Hematopoietic multipotent progenitor cell treated with erythropoietin and hydrocortisone succinate and interleukin-3 and kit ligand, for 6 days (in vitro differentiated cells): ENCODE measurements around the gene GRM7.

ENCODE experiments used
- DNase-seq: peaks from one replicate; pipeline ENCODE4 v3.0.0-alpha.2; 2015

Gene GRM7

DNA sequence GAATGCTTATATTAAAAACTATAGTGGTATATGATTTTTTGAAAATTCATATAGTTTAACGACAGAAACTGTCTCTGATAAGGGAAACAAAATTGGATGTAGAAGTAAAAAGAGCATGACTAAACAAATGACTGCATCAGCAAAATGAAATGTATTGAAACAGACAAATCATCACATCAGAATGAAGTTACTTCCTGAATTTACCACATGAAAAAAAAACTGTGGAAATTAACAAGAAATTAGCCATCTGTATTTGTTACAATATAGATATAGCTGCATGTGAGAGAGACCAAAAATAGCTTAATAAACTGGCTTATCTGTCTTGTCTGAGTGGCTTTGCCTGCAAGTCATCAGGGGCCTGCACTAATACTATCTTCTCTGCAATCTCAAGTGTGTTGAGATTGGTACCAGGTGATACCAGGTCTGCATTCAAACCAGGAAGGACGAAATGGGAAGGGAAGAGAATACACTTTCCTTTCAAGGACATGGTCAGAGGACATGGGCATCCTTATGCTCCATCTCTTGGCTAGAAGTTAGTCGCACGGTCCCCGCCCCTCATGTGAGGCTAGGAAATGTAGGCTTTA is 388.7 kb downstream of the GRM7 start:
- no peak for DNase-seq

DNA sequence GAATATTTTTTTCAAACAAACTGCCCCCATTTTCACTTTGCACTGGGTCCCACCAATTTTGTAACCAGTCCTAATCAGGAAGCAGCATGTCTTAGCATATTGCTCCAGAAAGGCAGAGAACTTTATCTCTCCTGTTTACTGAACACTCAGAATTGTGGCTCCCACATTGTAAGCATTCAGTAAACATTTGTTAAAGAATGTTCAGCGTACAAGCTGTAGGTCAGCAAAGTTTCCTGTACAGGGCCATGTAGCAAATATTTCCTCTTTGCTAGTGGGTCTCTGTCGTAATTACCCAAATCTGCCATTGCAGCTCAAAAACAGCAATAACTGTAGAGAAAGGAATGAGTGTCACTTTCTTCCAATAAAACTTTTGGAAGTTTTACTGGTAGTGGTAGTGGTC is 393.3 kb downstream of the GRM7 start:
- DNase-seq = no peak

DNA sequence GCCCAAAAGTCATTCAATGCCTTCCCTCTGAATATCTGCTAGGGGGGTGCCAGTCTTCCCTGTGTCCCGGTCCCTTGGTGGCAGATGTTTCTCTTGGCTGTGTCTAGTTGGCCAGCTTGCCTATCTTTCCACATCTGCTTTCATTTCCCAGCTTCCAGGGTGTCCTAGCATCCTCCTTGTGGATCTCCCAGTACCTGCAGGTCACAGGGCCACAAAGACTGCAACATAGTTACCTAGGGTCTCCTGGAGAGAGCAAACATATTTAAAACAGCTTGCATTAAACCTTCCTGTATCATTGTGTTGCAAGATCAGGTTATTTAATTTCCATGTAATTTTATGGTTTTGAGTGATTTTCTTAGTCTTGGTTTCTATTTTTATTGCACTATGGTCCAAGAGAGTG is 400.1 kb downstream of the GRM7 start:
- no peak for DNase-seq

DNA sequence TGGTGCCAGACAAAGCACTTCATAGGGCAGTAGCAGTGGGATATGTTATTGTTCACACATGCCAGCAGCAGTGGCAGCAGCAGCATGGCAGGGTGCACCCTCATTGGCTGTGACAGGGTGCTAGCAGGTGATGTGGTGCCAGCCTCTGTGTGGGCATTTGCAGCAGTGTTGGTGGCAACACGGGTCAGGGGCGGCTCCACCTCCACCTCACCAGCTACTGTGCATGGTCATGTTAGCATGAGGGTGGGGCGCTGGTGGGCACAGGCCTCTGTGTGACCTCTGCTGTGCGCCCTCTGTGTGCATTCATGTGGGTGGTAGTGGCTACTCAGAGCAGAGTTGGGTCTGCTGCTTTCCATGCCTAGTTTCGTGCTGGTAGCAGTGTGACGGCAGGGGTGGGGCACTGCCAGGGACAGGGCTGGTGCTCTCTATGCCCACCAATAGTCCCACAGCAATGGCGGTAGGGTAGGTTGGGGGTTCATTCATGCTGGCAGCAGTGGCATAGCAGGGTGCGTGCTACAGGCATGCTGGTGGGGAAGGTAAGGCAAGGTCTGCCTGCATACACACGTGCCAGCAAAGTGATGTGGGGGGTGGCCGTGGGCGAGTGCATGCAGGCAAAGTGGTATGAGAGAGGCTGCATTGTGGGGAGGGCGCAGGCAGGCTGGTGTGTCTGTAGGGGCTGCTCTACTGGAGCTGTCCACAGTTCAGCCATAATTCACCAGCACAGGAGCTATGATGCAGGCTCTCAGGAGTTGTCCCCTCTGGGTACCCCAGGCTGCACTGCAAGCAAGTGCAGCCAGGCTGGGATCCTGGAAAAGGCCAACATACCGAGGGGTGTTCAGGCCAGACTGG is 402.7 kb downstream of the GRM7 start:
- DNase-seq = no peak

DNA sequence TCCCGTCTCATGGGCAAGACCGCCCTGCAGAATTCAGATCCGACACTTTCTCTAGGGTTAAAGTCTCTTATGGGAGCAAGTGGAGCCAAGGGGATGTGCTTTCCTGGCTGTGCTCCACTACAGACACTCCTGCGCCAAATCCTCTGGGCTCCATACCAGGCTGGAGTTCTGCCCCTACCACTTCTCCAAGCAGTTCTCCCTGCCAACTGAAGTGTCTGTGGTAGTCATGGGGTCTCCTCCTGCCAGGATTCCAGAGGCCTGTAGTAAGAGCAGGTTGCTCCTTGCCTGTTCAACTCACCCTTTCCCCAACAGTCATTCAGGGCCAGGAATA is 403.2 kb downstream of the GRM7 start:
- DNase-seq = no peak

DNA sequence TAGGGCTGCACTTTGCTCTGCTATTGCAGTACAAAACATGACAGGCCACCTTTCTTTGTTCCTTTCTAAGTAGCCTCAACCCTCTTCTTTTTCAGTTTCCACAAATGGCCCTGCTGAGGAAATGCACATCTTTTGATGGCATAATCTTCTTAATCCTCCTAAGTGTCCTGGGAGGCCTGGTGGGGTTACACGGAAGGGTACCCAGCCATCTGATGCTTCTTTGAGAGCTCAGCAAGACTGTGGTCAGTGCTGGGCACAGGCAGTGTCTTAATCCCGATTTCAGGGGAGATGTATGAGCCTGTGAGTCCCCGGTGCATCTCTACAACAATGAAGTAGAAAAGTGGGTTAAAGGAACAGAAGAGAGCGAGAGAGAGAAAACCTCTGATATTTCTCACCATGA is 404.8 kb downstream of the GRM7 start:
- DNase-seq = no peak

DNA sequence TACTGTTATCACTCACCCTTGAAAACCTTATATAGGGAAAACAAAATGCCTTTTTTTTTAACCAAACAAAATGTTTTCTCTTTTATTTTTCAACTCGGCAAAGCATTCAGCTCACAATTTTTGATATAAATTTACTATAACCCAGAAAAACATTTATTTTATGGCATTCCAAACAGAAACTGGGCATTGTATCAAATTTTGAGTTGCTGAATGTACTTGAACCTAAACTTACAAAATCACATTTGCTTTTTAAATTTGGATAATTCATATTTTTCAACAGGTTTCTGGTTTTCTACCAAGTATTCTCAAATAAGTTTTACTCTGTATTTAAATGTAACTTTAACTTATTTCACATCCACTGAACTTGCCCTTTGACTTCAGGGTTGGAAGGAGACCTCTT is 405.6 kb downstream of the GRM7 start:
- DNase-seq = no peak

DNA sequence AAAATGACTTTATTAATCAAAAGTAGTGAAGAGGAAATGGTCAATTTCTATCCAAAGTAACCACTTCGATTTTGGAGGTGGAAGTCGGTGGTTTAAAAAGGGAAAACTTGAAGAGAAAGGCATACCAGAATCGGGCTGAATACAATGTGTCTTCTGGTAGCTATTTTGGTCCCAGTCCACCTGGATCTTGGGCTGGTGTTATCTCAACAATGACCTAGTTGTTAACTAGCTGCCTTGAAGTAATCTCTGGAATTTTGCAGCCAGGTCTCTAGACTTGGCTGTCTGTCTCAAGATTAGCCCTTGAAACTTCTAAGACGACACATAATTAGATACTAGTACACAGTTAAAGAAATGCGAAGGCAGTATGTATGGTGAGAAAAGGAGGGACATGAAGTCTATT is 409.8 kb downstream of the GRM7 start:
- no peak for DNase-seq

DNA sequence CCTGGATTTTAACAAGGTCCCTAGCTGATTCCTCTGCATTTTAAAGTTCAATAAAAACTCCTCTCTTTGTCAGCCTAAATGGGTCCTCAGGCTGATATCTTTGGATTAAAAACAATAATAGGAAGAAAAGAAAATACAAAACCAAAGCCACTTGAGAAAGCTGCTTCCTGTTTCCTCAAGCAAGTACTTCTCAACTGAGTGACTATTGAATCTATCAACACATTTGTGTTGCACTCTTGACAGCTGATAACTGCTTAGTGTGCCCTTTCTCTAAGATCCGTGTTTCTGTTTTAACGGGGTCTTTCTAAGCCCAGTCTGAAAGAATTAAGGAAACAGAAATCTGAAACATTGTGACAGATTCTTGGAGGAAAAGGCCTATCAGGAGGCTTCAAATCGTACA is 410.7 kb downstream of the GRM7 start:
- no peak for DNase-seq

DNA sequence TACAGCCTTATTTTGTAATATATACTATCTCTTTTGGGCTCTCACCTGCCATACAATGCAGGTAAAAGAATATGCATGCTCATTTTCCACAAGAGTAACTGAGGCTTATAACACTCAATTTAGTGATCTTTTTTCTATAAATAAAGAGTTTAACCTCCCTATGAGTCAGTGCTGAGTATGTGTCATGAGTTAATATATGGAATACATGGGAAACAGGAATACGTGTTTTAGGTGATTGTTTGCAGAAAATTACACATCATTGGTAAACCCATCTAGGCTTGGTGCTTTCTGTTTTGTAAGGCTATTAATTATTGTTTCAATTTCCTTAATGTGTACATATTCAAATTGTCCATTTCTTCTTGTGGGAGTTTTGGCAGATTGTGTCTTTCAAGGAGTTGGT is 411.3 kb downstream of the GRM7 start:
- no peak for DNase-seq

DNA sequence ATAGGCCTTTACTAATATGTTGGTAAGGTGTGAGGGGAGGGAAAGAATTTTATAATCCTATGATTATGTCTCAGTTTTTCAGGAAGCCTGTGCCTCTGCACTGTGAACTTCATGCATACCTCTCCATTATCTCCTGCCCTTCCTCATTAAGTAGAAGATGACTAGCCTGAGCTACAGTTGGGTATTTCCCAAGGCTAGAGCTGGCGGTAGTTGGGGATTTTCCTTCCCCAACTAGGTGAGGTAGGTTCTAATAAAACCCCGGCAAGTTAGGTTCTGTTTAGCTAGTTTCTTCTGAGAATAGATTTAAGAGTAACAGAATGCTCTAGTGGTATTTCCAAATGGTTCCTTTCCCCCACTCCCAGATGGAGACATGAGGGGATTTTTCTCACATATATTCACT is 414.5 kb downstream of the GRM7 start:
- DNase-seq = no peak

DNA sequence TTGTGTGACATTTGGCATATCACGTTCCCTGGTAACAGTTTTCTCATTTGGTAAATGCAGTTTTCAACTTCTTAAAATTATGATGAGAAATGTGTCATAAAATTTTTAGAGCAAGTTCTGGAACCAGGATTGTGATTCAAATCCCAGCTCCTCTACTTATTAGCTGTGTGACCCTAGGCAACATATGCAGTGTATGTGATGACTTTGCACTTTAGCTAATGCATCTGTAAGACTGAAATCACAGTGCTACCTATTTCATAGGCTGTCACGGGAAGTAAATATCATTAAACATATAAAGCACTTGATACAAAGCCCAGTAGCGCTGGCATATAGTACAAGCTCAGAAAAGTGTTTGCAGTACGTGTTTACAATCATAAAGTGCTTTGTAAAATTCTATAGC is 419.4 kb downstream of the GRM7 start:
- no peak for DNase-seq

DNA sequence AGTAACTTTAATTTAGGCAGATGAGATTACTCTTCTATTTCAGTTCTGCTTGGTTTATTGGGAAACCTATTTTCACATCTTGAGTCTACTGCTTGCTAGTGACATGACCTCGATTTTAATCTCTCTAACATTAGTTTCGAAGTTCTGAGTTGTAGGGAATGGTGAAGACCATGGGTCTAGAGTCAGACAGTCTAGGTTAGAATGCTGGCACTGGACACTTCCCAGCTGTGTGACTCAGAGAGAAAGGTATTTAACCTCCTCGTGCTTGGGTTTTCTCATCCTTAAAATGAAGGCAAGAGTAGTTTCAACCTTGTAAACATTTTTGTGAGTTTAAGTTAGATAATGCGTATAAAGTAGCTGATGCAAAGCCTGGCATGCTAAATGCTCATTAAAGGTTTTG is 422.1 kb downstream of the GRM7 start:
- no peak for DNase-seq

DNA sequence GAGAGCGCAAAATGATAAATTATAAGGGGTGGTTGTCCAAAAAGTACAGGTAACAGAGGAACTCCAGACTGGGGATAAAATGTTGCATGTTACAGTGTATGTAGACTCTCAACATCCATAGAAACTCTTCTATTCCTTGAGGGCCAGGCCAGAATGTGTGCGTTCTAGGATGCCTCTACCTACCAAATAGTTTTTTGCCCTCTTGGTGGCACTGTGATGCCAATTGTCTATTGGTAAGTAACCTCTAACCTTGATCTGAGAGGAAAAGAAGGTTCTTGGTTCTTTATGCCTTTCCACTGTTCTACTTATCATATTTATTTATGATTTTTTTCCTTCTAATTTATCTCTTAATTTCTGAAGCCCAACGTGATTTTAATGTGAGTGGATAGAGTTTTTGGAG is 424.6 kb downstream of the GRM7 start:
- DNase-seq = peak; percentile 74

DNA sequence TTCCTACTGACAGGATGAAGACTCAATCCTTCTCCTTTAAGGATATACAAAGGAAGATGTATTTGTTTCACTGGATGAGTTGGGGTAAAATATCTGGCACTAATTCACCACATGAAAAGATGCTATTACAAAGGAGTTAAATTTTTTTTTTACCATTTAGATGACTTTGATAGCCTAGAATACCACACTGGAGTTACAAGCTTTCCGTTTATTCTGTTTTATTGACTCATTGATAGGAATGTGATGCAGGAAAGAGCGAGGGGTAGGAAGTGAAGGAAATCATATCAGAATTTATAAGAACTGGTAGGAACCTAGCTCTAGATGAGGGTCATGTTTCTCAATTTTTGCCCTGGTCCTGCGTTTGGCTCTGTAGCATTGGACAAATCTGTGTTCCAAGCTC is 427.2 kb downstream of the GRM7 start:
- no peak for DNase-seq

DNA sequence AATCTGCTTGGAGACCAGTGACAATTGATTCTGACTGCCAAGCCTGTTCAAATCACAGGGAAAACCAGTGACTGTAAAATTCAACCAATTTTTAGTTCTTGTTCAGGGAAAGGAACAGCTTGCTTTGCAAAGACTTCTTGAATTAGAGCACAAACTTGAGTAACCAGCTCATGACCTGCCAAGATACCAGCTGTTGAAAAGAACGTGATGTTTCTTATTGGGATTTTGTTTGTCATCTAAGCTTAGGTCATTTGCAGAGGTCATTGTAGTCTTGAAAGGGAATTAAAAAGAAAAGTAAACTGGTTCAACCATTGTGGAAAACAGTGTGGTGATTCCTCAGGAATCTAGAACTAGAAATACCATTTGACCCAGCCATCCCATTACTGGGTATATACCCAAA is 428.2 kb downstream of the GRM7 start:
- DNase-seq = no peak

DNA sequence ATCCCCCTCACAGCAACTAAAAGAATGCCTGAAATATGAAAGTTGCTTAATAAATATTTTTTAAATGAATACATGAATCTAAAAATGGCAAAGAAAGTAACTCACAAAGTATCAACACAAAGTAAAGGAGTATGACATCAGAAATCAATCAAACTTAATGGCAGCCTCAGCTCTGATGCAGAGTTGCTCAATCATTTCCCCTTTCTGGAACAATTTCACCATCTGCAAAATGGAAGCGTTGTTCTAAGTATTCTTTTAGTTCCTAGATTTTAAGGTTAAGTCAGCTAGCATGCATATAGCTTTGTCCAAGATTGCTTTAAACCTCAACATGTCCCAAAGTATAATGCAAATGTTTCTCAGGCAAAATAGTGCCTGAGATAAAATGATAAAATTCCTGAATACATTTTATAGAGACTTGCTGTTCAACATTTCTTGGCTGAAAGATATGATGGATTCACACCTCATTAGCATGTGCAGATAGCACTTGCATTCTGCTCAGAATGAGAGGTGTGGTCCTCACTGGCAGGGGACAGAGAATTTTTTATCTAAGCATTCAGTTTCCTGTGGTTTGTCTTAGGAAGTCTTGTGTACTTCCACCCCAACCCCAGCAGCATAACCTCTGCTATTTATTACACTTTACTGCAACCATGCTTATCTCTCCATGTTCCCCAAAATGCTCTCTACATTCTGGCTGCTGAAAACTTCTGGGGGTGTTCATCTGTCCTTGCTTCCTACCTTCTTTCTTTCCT is 429.3 kb downstream of the GRM7 start:
- DNase-seq = peak; percentile 83

DNA sequence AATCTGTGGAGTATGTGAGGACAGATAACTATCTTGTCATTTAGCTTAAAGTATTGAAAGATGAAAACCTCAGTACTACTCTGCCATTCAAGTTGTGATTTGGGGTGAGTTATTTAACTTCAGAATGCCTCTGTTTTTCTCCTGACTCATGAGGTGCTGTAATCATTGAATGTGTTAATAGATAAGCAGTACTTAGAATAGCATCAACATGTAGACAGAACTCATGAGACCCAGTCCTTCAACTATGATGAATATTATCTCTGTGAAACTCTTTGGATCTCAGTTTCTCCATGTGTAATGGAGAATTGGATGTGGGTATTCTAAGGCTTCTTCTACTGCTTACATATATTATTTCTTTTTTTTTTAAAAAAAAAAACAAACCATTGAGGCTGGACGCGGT is 431.4 kb downstream of the GRM7 start:
- peak; percentile 4 for DNase-seq

DNA sequence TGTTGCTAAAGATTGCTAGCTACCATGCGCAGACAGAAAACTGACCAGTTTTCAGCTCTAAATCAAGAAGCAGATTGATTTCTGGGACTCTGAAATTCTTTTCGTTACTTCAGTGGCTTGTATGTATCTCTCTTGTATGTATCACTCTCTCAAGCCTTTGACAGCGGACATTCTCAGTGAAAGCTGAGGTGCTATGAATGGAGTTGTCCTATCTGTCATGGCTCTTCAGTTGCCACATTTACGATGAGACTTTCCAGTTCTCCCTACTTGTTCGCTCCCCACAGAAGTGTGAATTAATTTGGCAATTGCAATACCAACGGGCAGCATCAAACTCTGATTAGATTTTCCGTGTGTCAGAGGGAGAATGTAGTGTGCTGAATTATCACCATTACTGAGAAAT is 432.4 kb downstream of the GRM7 start:
- no peak for DNase-seq

DNA sequence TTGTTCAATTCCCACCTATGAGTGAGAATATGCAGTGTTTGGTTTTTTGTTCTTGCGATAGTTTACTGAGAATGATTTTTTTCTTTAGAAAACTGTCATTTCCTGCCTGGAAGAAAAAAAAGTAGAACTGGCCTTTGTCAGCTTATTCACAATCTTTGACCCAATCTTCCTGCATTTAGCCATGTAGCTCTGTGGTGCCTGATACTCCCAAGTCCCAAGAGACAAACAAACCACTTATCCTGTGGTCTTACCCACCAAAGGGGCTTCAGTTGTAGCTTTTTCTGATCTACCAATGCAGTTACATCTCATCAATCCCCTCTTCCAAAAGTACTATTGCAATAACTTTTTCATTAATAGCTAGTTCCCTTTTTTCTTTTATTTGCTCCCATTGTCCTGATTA is 444.6 kb downstream of the GRM7 start:
- no peak for DNase-seq

DNA sequence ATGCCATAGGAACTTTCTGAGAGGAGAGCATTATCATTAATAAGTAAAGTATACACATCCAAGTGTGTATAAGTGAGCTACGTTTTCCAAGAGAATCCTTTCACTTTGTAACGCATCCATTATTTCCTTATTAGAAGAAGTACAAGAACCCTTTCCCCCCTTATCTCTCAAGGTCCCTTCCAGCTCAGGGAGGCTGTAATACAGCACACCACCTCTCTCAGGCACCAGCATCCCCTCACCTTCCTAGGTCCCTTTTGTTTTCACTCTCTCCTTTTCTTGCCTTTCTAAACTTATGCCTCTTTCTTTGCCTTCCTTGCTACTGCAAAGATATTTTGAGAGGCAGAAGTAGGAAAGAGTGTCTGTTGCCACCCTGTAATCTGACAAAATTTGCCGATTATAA is 446.0 kb downstream of the GRM7 start:
- peak; percentile 10 for DNase-seq

DNA sequence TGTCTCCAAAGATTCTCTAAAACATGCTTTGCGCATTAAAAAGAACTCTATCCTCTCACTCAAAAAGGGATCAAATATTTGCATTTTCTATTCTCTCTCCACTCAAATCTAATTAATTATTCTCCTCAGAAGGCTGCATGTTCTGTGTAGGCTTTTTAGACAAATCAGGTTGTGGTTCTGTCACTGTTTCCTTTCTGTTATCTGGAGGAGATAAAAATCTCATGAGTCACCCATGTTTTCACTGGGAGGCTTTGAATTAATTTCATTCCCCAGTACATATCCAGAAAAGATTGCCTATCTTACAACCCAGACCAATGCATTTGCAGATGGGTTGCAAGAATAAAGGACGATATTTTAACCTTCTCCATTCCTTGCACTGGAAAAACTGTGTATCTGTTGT is 446.5 kb downstream of the GRM7 start:
- peak; percentile 66 for DNase-seq

DNA sequence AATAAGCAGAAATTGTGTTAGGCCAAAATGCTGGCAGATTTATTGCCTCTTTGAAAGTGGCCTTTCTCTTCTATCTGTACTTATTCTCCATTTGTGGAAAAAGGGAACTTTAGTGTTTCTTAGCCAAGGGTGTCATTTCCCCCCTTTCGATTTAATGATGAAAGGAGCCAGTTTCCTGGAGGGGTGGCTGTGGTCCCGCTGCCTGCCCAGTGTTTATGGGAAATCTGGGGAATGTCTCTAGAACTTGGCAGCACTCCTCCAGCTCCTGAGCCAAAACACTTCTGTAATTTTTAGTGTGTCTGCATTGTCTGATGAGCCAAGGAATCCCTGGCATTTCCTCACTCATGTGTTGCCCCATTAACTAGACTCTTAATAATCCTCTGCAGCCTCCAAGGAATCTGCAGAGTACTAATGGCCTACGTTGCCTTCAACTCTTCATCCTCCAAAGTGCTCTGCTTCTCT is 448.8 kb downstream of the GRM7 start:
- DNase-seq = peak; percentile 4

DNA sequence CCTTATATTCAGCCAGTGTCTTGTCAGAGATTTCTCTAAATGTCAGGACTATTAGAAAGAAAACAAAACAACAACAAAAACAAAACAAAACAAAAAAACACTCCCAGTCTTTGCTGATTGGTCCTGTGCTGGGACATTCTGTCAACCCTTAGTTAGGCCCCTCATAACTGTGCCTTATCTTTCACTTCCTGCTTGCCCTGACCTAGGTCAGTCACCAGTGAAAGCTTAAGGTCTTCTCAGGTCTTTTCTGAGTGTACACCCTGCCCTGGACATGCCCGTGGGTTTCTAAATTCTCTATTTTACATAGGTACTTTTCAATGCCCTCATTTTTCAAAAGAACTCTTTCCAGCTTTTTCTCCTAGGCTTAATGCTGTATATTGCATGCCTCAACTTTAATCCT is 454.1 kb downstream of the GRM7 start:
- no peak for DNase-seq
